Central memory CD8-positive, alpha-beta T cell (primary cell): Measurements from ENCODE around the gene INSYN1.
"Not testable (repeated sequence)": the region's sequence is repeated elsewhere in the genome, so short reads cannot be mapped to it uniquely, and the experiment has no call there.

Source experiments
- ATAC-seq: fragments of 150-1000 bp; cut with Tn5 transposase; replicated peaks from 2 replicates; pipeline ENCODE4 v1.10.0; 2022; ENCODE audit warnings: mild to moderate bottlenecking, moderate FRiP score, moderate number of reproducible peaks; ENCODE audit not compliant: poor library complexity, severe bottlenecking; ENCODE audit errors: extremely low read depth
- DNase-seq, 2 donors: peaks; one replicate each; pipeline ENCODE4 v3.0.0; 2021; ENCODE audit warnings: low spot score in 2 of 2
- H3K27ac Mint-ChIP-seq: one replicate; pipeline ENCODE4 v1.8.0; 2022; ENCODE audit warnings: low read depth, mild to moderate bottlenecking, moderate library complexity, mixed read lengths
- H3K27me3 Mint-ChIP-seq: one replicate; pipeline ENCODE4 v1.8.0; 2022; ENCODE audit warnings: mixed read lengths
- H3K36me3 Mint-ChIP-seq: one replicate; pipeline ENCODE4 v1.8.0; 2022; ENCODE audit warnings: mild to moderate bottlenecking, moderate library complexity, mixed read lengths; ENCODE audit not compliant: insufficient read depth
- H3K4me1 Mint-ChIP-seq: one replicate; pipeline ENCODE4 v1.8.0; 2022; ENCODE audit warnings: mixed read lengths
- H3K4me3 Mint-ChIP-seq: one replicate; pipeline ENCODE4 v1.8.0; 2022; ENCODE audit warnings: mild to moderate bottlenecking, moderate library complexity, mixed read lengths
- H3K9me3 Mint-ChIP-seq: one replicate; pipeline ENCODE4 v1.8.0; 2022; ENCODE audit warnings: mixed read lengths

INSYN1 gene

DNA sequence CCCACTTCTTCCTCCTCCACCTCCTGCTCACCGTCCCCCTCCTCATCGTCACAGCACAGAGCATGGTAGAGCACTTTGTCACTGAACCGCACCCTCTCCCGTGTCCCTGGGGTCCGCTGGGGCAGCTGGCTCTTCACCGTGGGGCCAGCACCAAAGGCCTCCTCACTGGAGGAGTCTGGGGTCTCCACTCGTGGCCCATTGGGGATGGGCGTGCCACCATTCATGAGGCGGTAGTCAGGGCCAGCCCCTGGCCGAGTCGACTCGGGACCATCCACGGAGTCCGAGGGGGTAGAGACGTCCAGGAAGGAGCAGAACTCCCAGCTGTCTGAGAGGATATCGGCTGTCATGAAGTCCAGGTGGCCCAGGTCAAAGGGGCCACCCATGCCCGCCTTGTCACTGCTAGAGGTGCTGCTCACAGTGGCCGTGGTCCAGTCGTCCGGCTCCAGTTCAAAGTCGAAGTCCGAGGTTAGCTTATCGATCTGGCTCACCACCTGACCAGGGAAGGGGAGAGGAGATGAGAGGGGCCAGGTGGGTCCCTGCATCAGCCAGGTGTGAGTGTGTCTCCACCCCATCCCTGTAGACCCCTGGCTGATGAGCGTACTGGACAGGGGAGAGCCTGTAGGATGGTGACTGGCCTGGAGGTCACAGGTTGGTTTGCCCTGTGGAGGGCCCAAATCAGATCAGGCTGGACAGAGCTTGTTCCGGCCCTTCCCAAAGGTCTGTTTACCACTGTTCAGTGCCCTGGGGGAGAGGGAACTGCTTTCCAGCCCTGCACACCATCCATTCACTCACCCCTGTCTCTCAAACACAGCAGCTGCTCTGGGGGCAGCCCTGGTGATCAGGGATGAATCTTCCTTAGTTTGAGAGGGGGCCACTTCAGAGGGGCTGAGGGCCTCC, 12.8 kb downstream of the INSYN1 start:
- Mint-ChIP-seq H3K27me3 (peaks cover 41% of the 10 kb centered on the region), H3K27ac (no peak overlapping the region), H3K4me3 (no peak overlapping the region), H3K4me1 (no peaks in the 10 kb centered on the region), H3K9me3 (no peaks in the 10 kb centered on the region), H3K36me3 (no peaks in the 10 kb centered on the region)
- ATAC-seq = no peak
- no peak for DNase-seq

DNA sequence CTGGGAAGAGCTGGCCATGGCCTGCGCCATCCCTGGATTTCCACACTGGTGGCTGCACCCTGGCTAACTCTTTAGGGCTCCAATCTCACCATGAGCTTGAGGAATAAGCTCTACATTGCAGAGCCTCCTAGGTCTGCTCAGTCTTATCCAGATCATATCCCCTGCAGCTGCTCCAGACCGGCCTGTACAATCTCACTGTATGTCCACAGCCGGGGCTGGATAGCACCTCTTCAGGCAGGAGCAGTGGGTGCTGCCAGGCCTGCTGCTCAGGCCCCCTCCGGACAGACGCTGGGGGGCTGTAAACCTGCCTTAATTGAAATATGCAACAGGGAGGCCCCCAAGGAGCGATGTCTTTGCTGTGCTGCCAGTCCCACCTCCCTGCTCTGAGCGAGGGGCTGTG, 15.6 kb downstream of the INSYN1 start:
- H3K27ac Mint-ChIP-seq = no peak overlapping the region
- H3K9me3 Mint-ChIP-seq = no peaks in the 10 kb centered on the region
- no peak for DNase-seq
- H3K4me3 Mint-ChIP-seq = no peak overlapping the region
- no peak for ATAC-seq
- no peaks in the 10 kb centered on the region for H3K4me1 Mint-ChIP-seq
- H3K36me3 Mint-ChIP-seq = no peaks in the 10 kb centered on the region
- H3K27me3 Mint-ChIP-seq = peaks cover 45% of the 10 kb centered on the region

DNA sequence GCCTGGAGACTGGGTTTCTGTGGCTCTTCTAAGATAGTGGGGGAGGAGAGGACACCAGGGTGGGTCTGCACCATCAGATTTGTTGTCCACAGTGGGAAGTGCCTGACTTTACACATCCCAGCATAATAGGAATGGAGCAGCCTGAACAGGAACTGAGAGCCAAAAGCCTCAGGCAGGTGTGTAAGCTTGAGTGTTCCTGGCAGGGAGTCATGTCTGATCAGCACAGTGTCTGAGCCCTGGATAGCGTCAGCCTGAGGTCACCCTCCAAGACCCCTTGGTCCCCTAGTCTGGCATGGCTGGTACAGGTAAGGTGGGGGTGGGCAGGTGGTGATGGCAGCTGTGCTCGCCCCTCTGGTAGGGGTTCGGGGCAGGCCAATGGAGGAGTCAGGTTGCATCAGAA, 20.2 kb downstream of the INSYN1 start:
- peaks cover 26% of the 10 kb centered on the region for H3K27me3 Mint-ChIP-seq
- H3K4me3 Mint-ChIP-seq = no peak overlapping the region
- no peaks in the 10 kb centered on the region for H3K36me3 Mint-ChIP-seq
- H3K9me3 Mint-ChIP-seq = no peaks in the 10 kb centered on the region
- DNase-seq = no peak
- ATAC-seq = no peak
- no peak overlapping the region for H3K27ac Mint-ChIP-seq
- no peaks in the 10 kb centered on the region for H3K4me1 Mint-ChIP-seq

DNA sequence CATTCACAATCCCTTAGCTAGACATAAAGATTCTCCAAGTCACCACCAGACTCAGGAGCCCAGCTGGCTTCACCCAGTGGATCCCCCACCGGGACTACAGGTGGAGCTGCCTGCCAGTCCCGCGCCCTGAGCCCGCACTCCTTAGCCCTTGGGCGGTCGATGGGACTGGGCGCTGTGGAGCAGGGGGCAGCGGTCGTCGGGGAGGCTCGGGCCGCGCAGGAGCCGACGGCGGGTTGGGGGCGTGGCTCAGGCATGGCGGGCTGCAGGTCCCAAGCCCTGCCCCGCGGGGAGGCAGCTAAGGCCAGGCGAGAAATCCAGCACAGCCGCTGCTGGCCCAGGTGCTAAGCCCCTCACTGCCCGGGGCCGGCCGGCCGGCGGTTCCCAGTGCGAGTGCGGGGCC, 21.1 kb downstream of the INSYN1 start:
- H3K27ac Mint-ChIP-seq, ATAC-seq, H3K4me3 Mint-ChIP-seq, DNase-seq, H3K36me3 Mint-ChIP-seq, H3K9me3 Mint-ChIP-seq, H3K4me1 Mint-ChIP-seq: not testable (repeated sequence)
- H3K27me3 Mint-ChIP-seq = peaks cover 26% of the 10 kb centered on the region

DNA sequence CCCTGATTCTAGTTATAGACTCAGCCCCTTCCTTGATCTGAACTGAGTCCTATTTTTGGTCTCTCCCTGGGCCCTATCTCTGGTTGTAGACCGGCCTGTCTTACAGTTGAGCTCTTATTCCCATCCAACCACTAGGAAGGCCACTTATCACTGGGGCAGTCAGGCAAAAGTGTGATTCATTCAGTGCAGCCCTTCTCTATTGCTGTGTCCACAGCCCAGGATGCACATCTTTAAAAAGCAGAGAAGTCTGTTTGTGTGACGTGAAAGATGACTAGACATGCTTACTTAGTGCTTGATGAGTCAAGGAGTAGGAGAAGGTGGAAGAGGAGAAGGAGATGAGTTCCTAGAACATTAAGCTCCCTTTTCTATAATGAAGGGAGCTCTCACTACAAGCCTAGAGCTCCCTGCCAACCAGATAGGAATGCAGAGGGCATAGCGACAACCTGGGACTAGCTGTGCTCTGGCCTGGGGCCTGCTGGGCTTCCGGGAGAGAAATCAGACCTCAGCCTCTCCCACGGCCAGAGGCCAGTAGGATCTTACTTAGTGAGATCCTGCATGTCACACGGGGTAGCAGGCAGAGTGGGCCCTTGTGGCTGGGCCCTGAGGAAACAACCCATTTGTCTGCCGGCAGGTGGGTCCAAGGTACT, 25.7 kb downstream of the INSYN1 start:
- H3K4me3 Mint-ChIP-seq = no peak overlapping the region
- no peak overlapping the region for H3K27ac Mint-ChIP-seq
- no peaks in the 10 kb centered on the region for H3K9me3 Mint-ChIP-seq
- ATAC-seq (no peak), DNase-seq (no peak)
- H3K27me3 Mint-ChIP-seq = peaks cover 45% of the 10 kb centered on the region
- H3K36me3 Mint-ChIP-seq = no peaks in the 10 kb centered on the region
- H3K4me1 Mint-ChIP-seq = no peaks in the 10 kb centered on the region

DNA sequence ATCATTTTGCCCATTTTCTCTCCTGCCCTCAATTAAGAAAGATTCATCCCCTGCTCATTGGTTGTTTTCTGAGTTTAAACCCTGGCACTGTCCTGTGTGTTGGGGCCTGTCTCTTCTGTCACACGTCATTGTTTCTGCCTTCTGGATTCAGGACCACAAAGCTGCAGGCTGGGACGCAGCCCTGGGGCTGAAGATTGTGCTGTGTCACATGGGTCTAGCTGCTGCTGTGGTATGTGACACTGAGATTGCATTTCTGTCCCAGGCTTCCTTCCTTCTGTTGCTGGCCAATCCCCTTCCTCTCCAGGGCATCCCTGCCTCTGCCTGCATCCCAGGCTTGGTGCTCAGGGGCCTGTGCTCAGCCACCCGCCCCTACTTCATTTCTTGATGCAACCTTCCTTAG, 28.9 kb downstream of the INSYN1 start:
- no peaks in the 10 kb centered on the region for H3K4me1 Mint-ChIP-seq
- peaks cover 77% of the 10 kb centered on the region for H3K27me3 Mint-ChIP-seq
- ATAC-seq = no peak
- no peak for DNase-seq
- H3K27ac Mint-ChIP-seq = no peak overlapping the region
- H3K4me3 Mint-ChIP-seq = no peak overlapping the region
- H3K9me3 Mint-ChIP-seq = no peaks in the 10 kb centered on the region
- no peaks in the 10 kb centered on the region for H3K36me3 Mint-ChIP-seq

DNA sequence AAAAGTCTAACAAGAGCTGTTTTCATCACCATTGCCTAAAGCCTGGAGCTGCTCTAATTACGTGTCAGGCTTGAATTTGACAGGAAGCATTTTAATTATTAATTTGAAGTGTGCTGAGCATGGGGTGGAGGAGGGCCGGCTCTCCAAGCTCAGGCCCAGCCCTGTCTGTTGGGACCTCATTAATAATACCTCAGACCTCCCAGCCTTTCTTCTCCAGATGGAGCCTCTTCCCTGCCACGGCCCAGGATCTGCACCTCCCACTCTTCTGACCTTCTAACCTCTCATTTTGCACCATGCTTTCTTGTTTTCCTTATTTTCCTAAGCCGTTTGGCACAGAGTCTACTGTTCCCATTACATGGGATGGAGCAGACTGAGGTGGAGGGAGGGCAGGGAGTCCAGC, 30.0 kb downstream of the INSYN1 start:
- no peak overlapping the region for H3K4me3 Mint-ChIP-seq
- H3K4me1 Mint-ChIP-seq = no peaks in the 10 kb centered on the region

DNA sequence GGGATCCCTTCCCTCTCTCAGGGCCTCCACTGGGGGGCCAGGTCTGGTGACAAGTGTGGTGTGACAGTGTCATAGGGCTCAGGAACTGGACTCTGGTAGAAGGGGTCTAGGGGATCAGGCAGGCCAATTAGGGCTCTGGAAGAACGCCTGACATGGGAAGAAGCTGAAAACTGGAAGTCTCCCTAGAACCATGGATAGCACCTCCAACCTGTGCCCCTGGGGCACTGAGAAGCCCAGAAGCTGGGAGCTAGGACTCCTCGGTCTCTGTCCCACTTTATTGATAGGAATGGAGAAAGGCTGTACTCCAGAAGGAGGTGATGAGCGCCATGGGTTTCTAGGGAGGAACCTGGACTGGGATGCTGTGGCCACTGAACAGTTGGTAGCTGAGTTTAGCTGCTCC, 30.7 kb downstream of the INSYN1 start:
- Mint-ChIP-seq H3K27me3 (peaks cover 77% of the 10 kb centered on the region), H3K36me3 (no peaks in the 10 kb centered on the region), H3K9me3 (no peaks in the 10 kb centered on the region), H3K4me3 (no peak overlapping the region), H3K27ac (no peak overlapping the region), H3K4me1 (no peaks in the 10 kb centered on the region)
- DNase-seq = no peak
- ATAC-seq = no peak

More for the DNA sequence above, 30.0 kb downstream of the INSYN1 start:
- ATAC-seq (no peak), DNase-seq (no peak)
- peaks cover 77% of the 10 kb centered on the region for H3K27me3 Mint-ChIP-seq
- no peaks in the 10 kb centered on the region for H3K9me3 Mint-ChIP-seq
- no peak overlapping the region for H3K27ac Mint-ChIP-seq
- no peaks in the 10 kb centered on the region for H3K36me3 Mint-ChIP-seq

DNA sequence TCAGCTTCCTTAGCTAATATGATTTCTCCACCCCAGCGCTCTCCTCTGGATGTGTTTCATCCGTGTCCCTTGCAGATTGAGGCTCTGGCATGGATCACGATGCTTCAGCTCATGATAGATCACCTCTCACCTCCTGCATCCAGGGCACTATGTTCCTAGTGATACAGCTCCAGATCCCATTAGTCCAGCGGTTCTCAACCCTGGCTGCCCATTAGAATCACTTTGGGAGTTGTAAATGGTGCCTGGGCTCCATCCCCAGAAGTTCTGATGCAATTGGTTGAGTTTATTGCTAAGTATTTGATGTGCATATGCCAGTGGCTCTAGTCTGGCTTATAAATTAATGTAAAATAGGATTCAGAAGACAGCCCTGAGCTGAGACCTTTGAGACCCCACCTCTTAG, 34.5 kb downstream of the INSYN1 start:
- H3K27me3 Mint-ChIP-seq = peaks cover 50% of the 10 kb centered on the region
- H3K4me1 Mint-ChIP-seq = no peaks in the 10 kb centered on the region
- ATAC-seq (no peak), DNase-seq (no peak)
- no peak overlapping the region for H3K27ac Mint-ChIP-seq
- H3K4me3 Mint-ChIP-seq = no peak overlapping the region
- H3K9me3 Mint-ChIP-seq = no peaks in the 10 kb centered on the region
- no peaks in the 10 kb centered on the region for H3K36me3 Mint-ChIP-seq

DNA sequence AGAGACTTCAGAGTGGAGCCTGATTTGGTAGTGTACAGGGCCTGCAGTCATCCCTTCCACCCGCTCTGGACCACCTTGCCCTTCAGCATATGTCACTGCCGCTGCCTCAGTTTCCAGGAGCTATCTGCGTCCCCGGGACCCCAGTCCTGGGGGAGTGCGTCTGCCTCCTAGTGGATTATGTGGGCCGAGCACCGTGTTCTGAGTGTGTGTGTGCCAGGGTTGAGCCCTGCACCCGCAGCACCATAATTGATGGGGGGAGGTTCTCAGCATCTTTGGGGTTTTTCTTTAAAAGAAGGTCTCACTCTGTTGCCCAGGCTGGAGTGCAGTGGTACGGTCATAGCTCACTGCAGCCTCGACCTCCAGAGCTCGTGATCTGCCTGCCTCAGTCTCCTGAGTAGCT, 35.3 kb downstream of the INSYN1 start:
- H3K27me3 Mint-ChIP-seq = peaks cover 50% of the 10 kb centered on the region
- H3K36me3 Mint-ChIP-seq = no peaks in the 10 kb centered on the region
- H3K27ac Mint-ChIP-seq = no peak overlapping the region
- ATAC-seq (no peak), DNase-seq (no peak)
- no peaks in the 10 kb centered on the region for H3K9me3 Mint-ChIP-seq
- H3K4me3 Mint-ChIP-seq = no peak overlapping the region
- H3K4me1 Mint-ChIP-seq = no peaks in the 10 kb centered on the region

DNA sequence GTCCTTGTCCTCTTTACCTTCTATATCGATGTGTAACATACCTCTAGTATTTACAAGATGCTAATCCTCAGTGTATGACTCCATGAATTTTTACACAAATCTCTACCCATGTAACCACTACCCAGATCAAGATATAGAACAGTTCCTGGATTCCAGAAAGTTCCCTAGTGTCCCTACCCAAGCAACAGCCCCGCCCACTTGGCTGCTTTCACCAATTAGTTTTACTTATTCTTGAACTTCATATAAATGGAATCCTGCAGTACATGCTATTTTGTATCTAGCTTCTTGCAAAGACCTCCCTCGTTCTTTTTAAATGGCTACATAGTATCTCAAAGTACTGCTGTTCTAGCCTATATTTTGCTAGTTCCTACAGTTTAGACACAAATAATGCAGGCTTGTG, 35.9 kb downstream of the INSYN1 start:
- ATAC-seq = no peak
- Mint-ChIP-seq H3K4me1 (no peaks in the 10 kb centered on the region), H3K27ac (no peak overlapping the region), H3K36me3 (no peaks in the 10 kb centered on the region), H3K4me3 (no peak overlapping the region), H3K27me3 (peaks cover 50% of the 10 kb centered on the region), H3K9me3 (no peaks in the 10 kb centered on the region)
- no peak for DNase-seq

DNA sequence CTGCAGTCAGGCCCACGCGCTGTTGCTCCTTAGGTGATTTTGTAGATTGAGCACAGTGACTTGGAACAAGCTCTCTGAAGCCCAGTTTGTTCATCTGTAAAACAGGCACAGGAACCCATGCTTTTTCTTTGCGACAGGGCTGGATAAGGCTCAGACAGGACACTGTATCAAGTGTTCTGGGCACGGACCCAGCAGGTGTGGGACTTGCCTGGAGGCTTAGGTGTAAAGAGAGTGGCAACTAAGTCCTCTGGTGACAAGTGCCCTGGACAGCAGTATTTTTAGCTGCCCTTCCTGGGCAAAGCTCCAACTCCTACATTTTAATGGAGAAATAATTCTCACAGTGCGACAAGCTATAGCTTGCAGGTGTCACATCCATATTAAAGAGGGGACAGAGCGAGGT, 36.7 kb downstream of the INSYN1 start:
- ATAC-seq (no peak), DNase-seq (no peak)
- Mint-ChIP-seq H3K27me3 (peaks cover 46% of the 10 kb centered on the region), H3K4me1 (no peaks in the 10 kb centered on the region), H3K27ac (no peak overlapping the region), H3K36me3 (no peaks in the 10 kb centered on the region), H3K9me3 (no peaks in the 10 kb centered on the region), H3K4me3 (no peak overlapping the region)

DNA sequence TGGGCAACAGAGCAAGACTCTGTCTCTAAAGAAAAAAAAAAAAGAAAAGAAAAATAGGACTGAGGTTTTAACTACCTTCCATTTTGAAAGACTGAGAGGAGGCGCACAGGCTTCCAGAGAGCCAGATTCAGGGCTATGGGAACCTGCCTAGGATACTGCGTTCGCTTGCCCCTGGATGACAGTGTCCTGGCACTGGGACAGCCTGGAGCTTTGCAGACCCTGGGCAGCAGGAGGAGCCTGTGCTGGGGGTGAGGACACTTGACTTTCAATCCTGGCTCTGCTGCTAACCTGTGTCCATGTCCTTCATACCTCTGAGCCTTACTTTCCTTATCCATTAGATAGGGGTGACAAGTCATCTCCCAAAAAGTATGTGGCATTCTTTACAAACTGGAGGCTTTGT, 37.7 kb downstream of the INSYN1 start:
- Mint-ChIP-seq H3K4me3 (no peak overlapping the region), H3K27me3 (peaks cover 36% of the 10 kb centered on the region), H3K27ac (no peak overlapping the region), H3K4me1 (no peaks in the 10 kb centered on the region), H3K36me3 (no peaks in the 10 kb centered on the region), H3K9me3 (no peaks in the 10 kb centered on the region)
- DNase-seq = no peak
- ATAC-seq = no peak
